SK-N-MC (cell line): ENCODE measurements around the gene CEND1.

Experiments used
- DNase-seq: peaks from one replicate; pipeline ENCODE4 v3.0.0-alpha.2; 2011; ENCODE audit warnings: low read depth, low spot score
- H3K27ac ChIP-seq: fragments of 200-600 bp; sonication (generic); 2 replicates; pipeline ENCODE4 v1.5.1; 2016; ENCODE audit warnings: mixed run types
- H3K36me3 ChIP-seq: fragments of 200-600 bp; sonication (generic); 2 replicates; pipeline ENCODE4 v1.6.1; 2017; ENCODE audit warnings: antibody characterized with exemption, low read length, mixed read lengths; ENCODE audit not compliant: insufficient read depth
- H3K4me3 ChIP-seq: fragments of 200-600 bp; sonication (generic); 2 replicates; pipeline ENCODE4 v1.5.1; 2016
- H3K9ac ChIP-seq: fragments of 200-600 bp; sonication (generic); 2 replicates; pipeline ENCODE4 v1.8.0; 2017; ENCODE audit warnings: mixed run types, mixed read lengths; ENCODE audit not compliant: insufficient read length
- H3K9me3 ChIP-seq: fragments of 200-600 bp; sonication (generic); 2 replicates; pipeline ENCODE4 v1.6.1; 2017; ENCODE audit warnings: low read depth, mild to moderate bottlenecking, antibody characterized with exemption, low read length, moderate library complexity, mixed read lengths
- EZH2 ChIP-seq: fragments of 200-600 bp; sonication (generic); IDR thresholded peaks from one replicate; pipeline ENCODE4 v1.6.1; 2017; ENCODE audit warnings: antibody characterized with exemption
- FOXP2 ChIP-seq: optimal IDR thresholded peaks from 2 replicates; pipeline ENCODE3; 2011; ENCODE audit warnings: mild to moderate bottlenecking, moderate library complexity; ENCODE audit not compliant: insufficient read depth; ENCODE audit errors: extremely low read length, control extremely low read depth
- POLR2AphosphoS5 ChIP-seq: IDR thresholded peaks from 2 replicates; pipeline ENCODE4 v1.6.1; 2012; ENCODE audit warnings: mild to moderate bottlenecking, low read depth, low read length, borderline replicate concordance

CEND1 gene

DNA sequence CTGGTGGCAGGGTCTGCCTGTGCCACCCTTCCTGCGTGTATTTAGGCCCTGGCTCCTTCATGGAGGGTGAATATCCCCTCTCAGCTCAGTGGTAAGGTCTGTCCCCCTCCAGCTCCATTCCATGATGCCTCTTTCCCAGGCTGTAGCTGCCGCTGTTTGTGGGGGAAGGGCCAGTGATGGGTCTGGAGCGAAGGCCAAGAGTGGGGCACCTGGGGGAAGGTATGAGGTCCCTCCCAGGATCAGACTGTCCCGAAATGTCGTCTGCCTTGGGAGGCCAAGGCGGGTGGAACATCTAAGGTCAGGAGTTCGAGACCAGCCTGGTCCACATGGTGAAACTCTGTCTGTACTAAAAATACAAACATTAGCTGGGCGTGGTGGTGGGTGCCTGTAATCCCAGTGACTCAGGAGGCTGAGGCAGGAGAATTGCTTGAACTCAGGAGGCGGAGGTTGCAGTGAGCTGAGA, 44.0 kb upstream of the CEND1 start:
- H3K4me3 ChIP-seq: peak overlapping the region; percentile 78
- no peaks in the 10 kb centered on the region for H3K9me3 ChIP-seq
- peaks cover 20% of the 10 kb centered on the region for H3K36me3 ChIP-seq
- H3K9ac ChIP-seq: peak overlapping the region; percentile 67
- TF ChIP-seq POLR2AphosphoS5: no peak
- TF ChIP-seq EZH2: no peak
- no peak for TF ChIP-seq FOXP2
- DNase-seq: no peak
- H3K27ac ChIP-seq: no peak overlapping the region

DNA sequence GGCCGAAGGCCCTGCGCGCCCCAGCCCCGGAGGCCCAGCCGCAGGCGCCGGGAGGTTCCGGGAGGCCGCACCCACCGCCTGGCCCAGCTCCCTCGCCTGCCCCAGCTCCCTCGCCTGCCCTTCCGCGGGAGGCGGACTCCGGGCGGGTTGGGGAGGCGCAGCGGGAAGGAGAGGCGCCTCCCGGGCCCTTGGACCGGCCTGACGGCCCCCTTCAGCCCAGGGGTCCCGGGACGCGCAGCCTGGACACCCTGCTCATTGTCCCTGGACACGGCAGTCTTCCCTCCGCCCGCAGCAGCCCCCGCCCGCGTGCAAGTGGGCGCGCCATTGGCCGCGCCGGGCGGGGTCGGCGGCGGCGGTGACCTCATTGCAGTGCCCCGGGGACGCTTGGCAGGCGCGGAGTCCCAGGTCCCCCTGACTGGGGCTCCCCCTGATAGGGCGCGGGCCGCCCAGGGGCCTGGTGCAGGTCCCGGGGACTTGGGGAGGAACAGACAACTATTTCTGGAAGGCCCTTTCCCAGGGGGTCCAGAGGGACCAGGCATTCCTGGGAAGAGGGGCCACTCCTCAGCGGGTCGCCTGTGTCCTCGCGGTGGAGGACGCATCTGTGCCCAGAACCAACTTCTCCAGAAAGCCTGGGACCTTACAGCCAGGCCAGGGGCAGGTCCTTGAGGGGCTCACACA, 43.4 kb upstream of the CEND1 start:
- peaks cover 15% of the 10 kb centered on the region; the same call in 1 of the 2 replicates for H3K36me3 ChIP-seq
- no peak overlapping the region for H3K27ac ChIP-seq
- no peaks in the 10 kb centered on the region for H3K9me3 ChIP-seq
- DNase-seq: no peak
- H3K9ac ChIP-seq: peak overlapping the region; percentile 67
- TF ChIP-seq FOXP2: no peak
- no peak for TF ChIP-seq POLR2AphosphoS5
- peak overlapping the region; percentile 78 for H3K4me3 ChIP-seq

DNA sequence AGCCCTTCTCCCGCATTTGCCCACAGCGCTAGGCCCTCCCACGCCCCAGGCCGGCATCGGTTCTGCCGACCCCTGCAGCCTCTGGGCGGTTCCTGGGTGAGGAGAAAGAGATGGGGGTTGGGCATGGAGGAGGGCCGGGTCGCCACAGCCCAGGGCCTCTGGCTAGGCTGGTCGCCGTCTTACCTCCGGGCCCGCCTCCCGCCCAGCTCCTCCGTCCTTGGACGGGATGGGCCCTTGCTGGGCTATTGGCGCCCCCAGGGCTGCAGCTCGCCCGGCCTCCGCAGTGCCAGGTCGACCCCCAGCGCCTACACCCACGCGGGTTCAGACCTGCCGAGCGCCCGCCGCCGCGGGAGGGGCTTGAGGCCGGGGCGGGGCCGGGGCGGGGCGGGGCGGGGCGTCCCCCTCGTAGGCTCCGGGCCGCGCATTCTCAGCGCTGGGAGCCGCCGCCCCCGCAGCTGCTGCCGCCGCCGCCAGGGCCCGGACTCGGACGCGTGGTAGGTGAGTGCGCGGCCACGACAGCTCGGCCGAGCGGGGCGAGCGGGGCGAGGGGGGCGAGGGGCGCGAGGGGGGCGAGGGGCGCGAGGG, 42.7 kb upstream of the CEND1 start, which contains the start of gene CD151:
Gene CD151, plus strand, starts transcription at position 424 of the 585 bp plus-strand sequence. CDS start 3,118 bp downstream, outside the sequence.
- DNase-seq: no peak
- peak within 1 kb of the TSS; percentile 67 for H3K9ac ChIP-seq
- no peaks in the 10 kb centered on the region for H3K9me3 ChIP-seq
- H3K27ac ChIP-seq: no peak within 1 kb of the TSS
- peak within 1 kb of the TSS; percentile 84 for H3K4me3 ChIP-seq
- peak; percentile 60; the same call in 1 of the 2 replicates for TF ChIP-seq POLR2AphosphoS5
- no peak for TF ChIP-seq FOXP2
- peaks cover 10% of the 10 kb centered on the region; the same call in 1 of the 2 replicates for H3K36me3 ChIP-seq

GRCh38 chr11:831961-832528, 42.2 kb upstream of the CEND1 start:
- Histone ChIP-seq H3K9ac (peak overlapping the region; percentile 57), H3K9me3 (no peaks in the 10 kb centered on the region), H3K4me3 (peak overlapping the region; percentile 84)

GRCh38 chr11:831118-831864, 41.4 kb upstream of the CEND1 start:
- H3K9me3 ChIP-seq: no peaks in the 10 kb centered on the region
- no peak overlapping the region for H3K27ac ChIP-seq
- no peaks in the 10 kb centered on the region for H3K36me3 ChIP-seq
- DNase-seq: no peak
- H3K4me3 ChIP-seq: peak overlapping the region; percentile 86
- H3K9ac ChIP-seq: no peak overlapping the region
- TF ChIP-seq EZH2 (no peak), POLR2AphosphoS5 (no peak), FOXP2 (no peak)

More at GRCh38 chr11:831961-832528, 42.2 kb upstream of the CEND1 start:
- Histone ChIP-seq H3K36me3 (peaks cover 4% of the 10 kb centered on the region; the same call in 1 of the 2 replicates), H3K27ac (no peak overlapping the region)
- DNase-seq: no peak
- TF ChIP-seq EZH2 (no peak), POLR2AphosphoS5 (no peak), FOXP2 (no peak)

GRCh38 chr11:830295-831117, 40.6 kb upstream of the CEND1 start:
- no peak overlapping the region for H3K27ac ChIP-seq
- no peak overlapping the region for H3K9ac ChIP-seq
- peak overlapping the region; percentile 86 for H3K4me3 ChIP-seq
- no peaks in the 10 kb centered on the region for H3K9me3 ChIP-seq
- no peak for DNase-seq
- no peaks in the 10 kb centered on the region for H3K36me3 ChIP-seq
- TF ChIP-seq EZH2 (no peak), POLR2AphosphoS5 (peak; percentile 60; the same call in 1 of the 2 replicates), FOXP2 (no peak)

DNA sequence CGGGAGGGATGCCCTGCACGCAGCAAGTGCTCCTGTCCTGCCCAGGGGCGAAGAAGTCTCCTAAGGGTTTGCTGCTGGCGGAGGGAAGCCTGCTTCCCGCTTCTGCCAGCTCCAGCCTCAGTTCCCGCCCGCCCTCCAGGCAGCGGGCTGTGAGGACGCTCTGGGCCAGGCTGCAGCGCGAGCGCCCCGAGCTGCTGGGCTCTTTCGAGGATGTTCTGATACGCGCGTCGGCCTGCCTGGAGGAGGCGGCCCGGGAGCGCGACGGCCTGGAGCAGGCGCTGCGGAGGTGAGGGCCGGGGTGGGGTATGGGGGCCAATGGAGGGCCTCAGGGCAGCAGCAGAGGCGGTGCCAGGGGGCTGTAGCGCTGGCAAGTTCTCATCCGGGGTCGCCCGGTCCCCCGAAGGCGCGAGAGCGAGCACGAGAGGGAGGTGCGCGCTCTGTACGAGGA, 40.0 kb upstream of the CEND1 start:
- Histone ChIP-seq H3K27ac (no peak overlapping the region), H3K36me3 (no peaks in the 10 kb centered on the region), H3K9me3 (no peaks in the 10 kb centered on the region), H3K9ac (no peak overlapping the region), H3K4me3 (peak overlapping the region; percentile 86)
- TF ChIP-seq POLR2AphosphoS5 (peak; percentile 49; the same call in 1 of the 2 replicates), EZH2 (no peak)
- no peak for DNase-seq
